Skeletal muscle tissue (tissue), 4 donors: ENCODE data around the gene CEP78. TPM values are rescaled to one million over a fixed set of nuclear protein-coding genes. Genes with fewer than 3 reads are reported as not detected.

Experiments
- H3K27ac ChIP-seq: one replicate; pipeline ENCODE4 v1.7.0; 2013; ENCODE audit warnings: mild to moderate bottlenecking, low read depth, low read length, inconsistent platforms
- H3K27me3 ChIP-seq, 3 donors: one replicate each; pipeline ENCODE4 v1.7.0; 2013; ENCODE audit warnings: low read length in 3 of 3; ENCODE audit not compliant: control insufficient read depth in 3 of 3, insufficient read depth in 3 of 3
- H3K36me3 ChIP-seq, 3 donors: one replicate each; pipeline ENCODE4 v1.7.0; 2013; ENCODE audit warnings: low read length in 3 of 3; ENCODE audit not compliant: control insufficient read depth in 3 of 3, insufficient read depth in 3 of 3
- H3K4me1 ChIP-seq, 3 donors: one replicate each; pipeline ENCODE4 v1.7.0; 2013; ENCODE audit warnings: low read length in 3 of 3, mild to moderate bottlenecking in 3 of 3; ENCODE audit not compliant: control insufficient read depth in 3 of 3, insufficient read depth in 3 of 3
- H3K4me3 ChIP-seq, 3 donors: one replicate each; pipeline ENCODE4 v1.7.0; 2013; ENCODE audit warnings: low read length in 3 of 3
- H3K9ac ChIP-seq, 3 donors: one replicate each; pipeline ENCODE4 v1.7.0; 2013; ENCODE audit warnings: low read length in 3 of 3, mild to moderate bottlenecking in 3 of 3, moderate library complexity in 2 of 3, low read depth in 1 of 3
- H3K9me3 ChIP-seq, 3 donors: one replicate each; pipeline ENCODE4 v1.7.0; 2013; ENCODE audit warnings: low read length in 3 of 3; ENCODE audit not compliant: control insufficient read depth in 3 of 3
- total RNA-seq: library from RNA; depleted of rRNA; stranded (reverse); fragments of >200 nt; gene quantifications from one replicate; pipeline ENCODE4 v1.2.3, GENCODE V29; 2014
- donor health status: Osteomylitis.

CEP78 gene
- total RNA-seq, 1 donor from 2014 or later: 11.5 TPM

- no peaks in the 10 kb centered on the region for H3K27me3 ChIP-seq
- H3K4me3 ChIP-seq: no peak overlapping the region
- H3K4me1 ChIP-seq: peaks cover 0 to 5% (median 2%) of the 10 kb centered on the region in 3 donors
- H3K9me3 ChIP-seq: no peaks in the 10 kb centered on the region
- no peak overlapping the region for H3K27ac ChIP-seq
- no peak overlapping the region for H3K9ac ChIP-seq
- H3K36me3 ChIP-seq: no peaks in the 10 kb centered on the region
These were observed 78.7 kb downstream of the CEP78 start for GRCh38 chr9:78314550-78314949.

- Histone ChIP-seq H3K9ac (no peak overlapping the region), H3K36me3 (no peaks in the 10 kb centered on the region), H3K27me3 (no peaks in the 10 kb centered on the region), H3K27ac (no peak overlapping the region), H3K4me1 (peaks cover 0 to 5% (median 2%) of the 10 kb centered on the region in 3 donors), H3K4me3 (no peak overlapping the region), H3K9me3 (no peaks in the 10 kb centered on the region)
These were observed 79.3 kb downstream of the CEP78 start for GRCh38 chr9:78314953-78315870.

DNA sequence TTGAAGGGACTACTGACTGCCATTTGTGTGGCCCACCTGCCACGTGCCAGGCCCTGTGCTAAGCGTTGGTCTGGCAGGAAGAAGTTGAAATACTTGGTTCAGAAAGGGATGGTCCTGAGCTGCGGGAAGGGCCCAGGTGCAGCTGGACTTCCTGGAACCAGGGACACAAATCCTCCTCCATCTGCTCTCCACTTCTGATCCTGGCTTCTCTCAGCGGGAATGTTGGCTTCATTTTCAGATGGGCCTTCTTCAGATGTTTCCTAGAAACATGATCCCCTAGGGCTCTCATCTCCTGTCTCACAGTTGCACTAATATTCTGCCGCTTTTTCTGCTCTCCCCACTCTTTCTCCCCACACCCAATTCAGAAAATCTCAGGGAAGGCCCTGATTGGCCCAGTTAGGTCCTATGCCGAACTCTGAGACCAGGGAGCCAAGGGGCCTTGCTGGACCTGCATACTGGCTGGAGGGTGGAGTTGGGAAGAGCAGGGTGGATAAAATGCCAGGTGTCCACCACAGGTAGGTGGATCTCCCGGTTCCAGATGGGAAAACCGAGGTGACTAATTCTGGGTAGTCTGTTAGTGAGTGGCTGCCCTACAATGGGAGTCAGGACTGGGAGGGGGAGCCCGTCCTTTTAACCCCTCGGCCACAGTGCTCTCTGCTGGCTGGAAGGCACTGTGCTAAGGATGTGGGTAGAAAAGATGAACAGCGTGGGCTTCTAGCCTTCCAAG is 80.5 kb downstream of the CEP78 start:
- Histone ChIP-seq H3K9ac (no peak overlapping the region), H3K27me3 (no peaks in the 10 kb centered on the region), H3K4me3 (no peak overlapping the region), H3K27ac (no peak overlapping the region), H3K4me1 (peaks cover 0 to 5% (median 2%) of the 10 kb centered on the region in 3 donors), H3K36me3 (no peaks in the 10 kb centered on the region), H3K9me3 (no peaks in the 10 kb centered on the region)

DNA sequence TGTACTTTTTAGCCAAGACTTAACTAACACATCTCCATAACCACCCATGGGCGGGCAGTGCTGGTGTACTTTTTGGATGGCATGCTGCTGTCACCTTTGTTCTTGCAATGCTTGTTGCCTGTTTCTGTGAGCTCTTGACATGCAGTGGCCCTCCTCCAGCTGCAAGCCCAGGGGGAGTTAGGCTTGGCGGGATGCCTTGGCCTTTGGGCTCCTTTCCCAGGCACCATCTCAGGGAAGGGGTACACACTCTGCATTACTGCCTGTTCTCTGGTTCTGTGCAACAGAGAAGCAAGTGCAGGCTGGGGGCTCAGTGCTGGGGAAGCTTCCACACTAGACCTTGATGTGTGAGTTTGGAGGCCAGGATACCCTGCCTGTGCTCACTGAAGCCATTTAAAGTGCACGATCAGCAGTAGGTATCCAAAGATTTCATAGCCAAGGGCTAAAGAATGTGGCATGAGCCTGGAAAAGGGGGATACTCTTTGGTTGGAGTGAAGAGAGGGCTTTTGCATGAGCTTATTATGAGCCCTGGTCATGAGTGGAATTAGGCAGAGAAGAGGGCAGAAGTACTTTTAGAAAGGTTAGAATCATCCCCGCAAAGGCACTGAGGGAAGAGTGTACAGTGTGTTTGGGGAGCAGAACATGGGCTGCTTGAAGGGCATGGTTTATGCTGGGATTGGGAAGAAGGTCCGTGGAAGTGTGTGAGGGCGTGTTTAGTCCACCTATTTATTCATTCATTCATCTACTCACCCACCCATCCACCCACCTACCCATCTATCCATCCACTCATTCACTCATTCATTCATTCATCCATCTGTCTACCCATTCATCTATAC is 83.5 kb downstream of the CEP78 start:
- no peaks in the 10 kb centered on the region for H3K27me3 ChIP-seq
- no peak overlapping the region for H3K4me3 ChIP-seq
- no peaks in the 10 kb centered on the region for H3K9me3 ChIP-seq
- H3K27ac ChIP-seq: no peak overlapping the region
- no peak overlapping the region for H3K9ac ChIP-seq
- H3K36me3 ChIP-seq: no peaks in the 10 kb centered on the region
- peaks cover 0 to 5% (median 2%) of the 10 kb centered on the region in 3 donors for H3K4me1 ChIP-seq

DNA sequence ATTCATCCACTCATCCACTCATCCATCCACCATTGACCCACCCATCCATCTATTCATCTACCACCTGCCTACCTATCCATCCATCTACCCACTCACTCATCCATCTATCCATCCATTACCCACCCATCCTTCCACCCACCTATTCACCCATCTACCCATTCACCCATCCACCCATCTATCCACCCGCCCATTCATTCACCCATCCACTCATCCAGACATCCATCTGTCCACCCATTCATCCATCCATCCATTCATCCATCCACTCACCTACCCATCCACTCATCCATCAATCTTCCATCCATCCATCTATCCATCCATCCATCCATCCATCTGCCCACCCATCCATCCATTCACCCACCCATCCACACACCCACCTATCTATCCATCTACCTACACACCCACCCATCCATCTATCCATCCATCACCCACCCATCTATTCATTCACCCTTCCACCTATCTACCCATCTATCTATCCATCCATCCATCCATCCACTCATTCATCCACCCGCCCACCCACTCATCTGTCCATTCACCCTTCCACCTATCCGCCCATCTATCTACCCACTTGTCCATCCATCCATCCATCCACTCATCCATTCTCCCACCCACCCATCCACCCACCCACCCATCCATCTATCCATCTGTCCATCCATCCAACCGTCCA is 84.3 kb downstream of the CEP78 start:
- no peak overlapping the region for H3K4me3 ChIP-seq
- peaks cover 0 to 5% (median 2%) of the 10 kb centered on the region in 3 donors for H3K4me1 ChIP-seq
- H3K27me3 ChIP-seq: no peaks in the 10 kb centered on the region
- H3K9ac ChIP-seq: no peak overlapping the region
- H3K36me3 ChIP-seq: no peaks in the 10 kb centered on the region
- H3K27ac ChIP-seq: no peak overlapping the region
- H3K9me3 ChIP-seq: no peaks in the 10 kb centered on the region

DNA sequence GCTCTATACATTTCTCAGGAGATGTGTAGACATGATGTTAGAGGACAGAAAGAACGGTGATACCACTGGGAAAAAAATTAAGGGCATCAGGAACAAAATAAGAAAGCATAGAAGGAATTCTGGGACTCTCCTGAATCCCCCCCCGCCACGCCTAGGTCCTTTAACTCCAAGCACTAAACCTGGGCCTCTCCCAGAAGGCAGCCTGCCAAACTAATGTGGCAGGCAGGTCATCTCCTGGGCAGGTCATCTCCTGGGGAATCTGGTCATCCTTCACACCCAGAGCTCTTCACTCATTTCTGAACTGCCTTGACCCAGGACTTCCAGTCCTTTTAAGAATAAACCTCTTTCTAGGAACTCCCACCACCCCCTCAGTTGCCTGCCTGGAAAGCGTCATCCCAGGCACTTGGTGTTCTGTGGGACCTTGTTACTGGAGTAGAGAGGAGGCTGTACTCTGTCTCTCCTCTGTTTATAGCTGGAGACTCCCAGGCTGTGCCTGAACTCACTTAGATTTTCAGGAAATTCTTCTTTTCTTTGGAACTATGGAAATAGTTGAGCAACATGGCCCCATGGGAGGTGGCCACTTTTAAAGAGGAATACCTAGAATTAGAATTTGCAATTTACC is 85.1 kb downstream of the CEP78 start:
- H3K36me3 ChIP-seq: no peaks in the 10 kb centered on the region

GRCh38 chr9:78321505-78321904 is 85.6 kb downstream of the CEP78 start:
- Histone ChIP-seq H3K9ac (no peak overlapping the region), H3K4me3 (no peak overlapping the region), H3K27me3 (no peaks in the 10 kb centered on the region), H3K4me1 (no peaks in the 10 kb centered on the region), H3K36me3 (no peaks in the 10 kb centered on the region), H3K27ac (no peak overlapping the region), H3K9me3 (no peaks in the 10 kb centered on the region)

More for the DNA sequence above, 85.1 kb downstream of the CEP78 start:
- Histone ChIP-seq H3K27me3 (no peaks in the 10 kb centered on the region), H3K9me3 (no peaks in the 10 kb centered on the region), H3K4me1 (no peaks in the 10 kb centered on the region), H3K4me3 (no peak overlapping the region), H3K27ac (no peak overlapping the region), H3K9ac (no peak overlapping the region)

GRCh38 chr9:78324068-78324650 is 88.3 kb downstream of the CEP78 start:
- H3K9ac ChIP-seq: no peak overlapping the region
- no peaks in the 10 kb centered on the region for H3K27me3 ChIP-seq
- no peaks in the 10 kb centered on the region for H3K36me3 ChIP-seq
- H3K4me3 ChIP-seq: no peak overlapping the region
- H3K4me1 ChIP-seq: no peaks in the 10 kb centered on the region
- no peaks in the 10 kb centered on the region for H3K9me3 ChIP-seq
- H3K27ac ChIP-seq: no peak overlapping the region

DNA sequence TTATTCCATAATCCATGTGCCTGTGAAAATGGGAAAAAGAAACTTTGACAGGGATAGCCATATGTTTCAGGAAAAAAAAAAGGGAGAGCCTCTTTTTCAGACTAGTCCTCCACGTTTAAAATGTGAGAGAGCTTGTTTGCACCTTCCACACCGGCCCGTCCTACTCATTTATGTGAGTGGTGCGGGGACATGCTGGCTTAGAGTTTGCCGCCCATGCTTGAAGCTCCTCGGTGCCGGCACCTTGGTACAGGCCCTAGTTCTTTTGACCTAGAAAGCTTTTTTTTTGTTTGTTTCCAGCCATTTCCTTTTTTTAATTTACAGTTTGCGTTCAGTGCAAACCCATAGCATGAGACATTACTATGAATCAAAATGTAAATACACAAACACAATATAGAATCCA is 88.8 kb downstream of the CEP78 start:
- Histone ChIP-seq H3K4me1 (no peaks in the 10 kb centered on the region), H3K27me3 (no peaks in the 10 kb centered on the region), H3K9me3 (no peaks in the 10 kb centered on the region), H3K4me3 (no peak overlapping the region), H3K27ac (no peak overlapping the region), H3K36me3 (no peaks in the 10 kb centered on the region), H3K9ac (no peak overlapping the region)
